ENCODE data around the gene INSRR.

INSRR gene

GRCh38 chr1:156804572-156805243 is 54.2 kb downstream of the INSRR start:
- no peak for DNase-seq (ENCODE audit: low read depth)

- no peak for DNase-seq (ENCODE audit: low read depth)
These were observed 54.9 kb downstream of the INSRR start for GRCh38 chr1:156804026-156804425.

- DNase-seq (ENCODE audit: low read depth) = no peak
These were observed 55.6 kb downstream of the INSRR start for GRCh38 chr1:156803086-156803851.

- DNase-seq (ENCODE audit: low read depth) = no peak
These were observed 56.4 kb downstream of the INSRR start for GRCh38 chr1:156802421-156802935.

GRCh38 chr1:156801409-156802121 is 57.4 kb downstream of the INSRR start:
- DNase-seq (ENCODE audit: low read depth) = peak; percentile 49

- DNase-seq (ENCODE audit: low read depth) = peak; percentile 79
These were observed 61.6 kb downstream of the INSRR start for GRCh38 chr1:156797212-156797871.

GRCh38 chr1:156796340-156797097 is 62.4 kb downstream of the INSRR start:
- DNase-seq (ENCODE audit: low read depth) = no peak

- no peak for DNase-seq (ENCODE audit: low read depth)
These were observed 63.1 kb downstream of the INSRR start for GRCh38 chr1:156795787-156796186.

GRCh38 chr1:156795374-156795733 is 63.6 kb downstream of the INSRR start:
- DNase-seq (ENCODE audit: low read depth) = no peak

- peak; percentile 83 for DNase-seq (ENCODE audit: low read depth)
These were observed 64.2 kb downstream of the INSRR start for GRCh38 chr1:156794506-156795373.

Data from ELR (cell line).